Measurements from ENCODE around the gene PCNP. TPM values are rescaled to one million over a fixed set of nuclear protein-coding genes. Genes with fewer than 3 reads are reported as not detected.

Gene PCNP, protein sequence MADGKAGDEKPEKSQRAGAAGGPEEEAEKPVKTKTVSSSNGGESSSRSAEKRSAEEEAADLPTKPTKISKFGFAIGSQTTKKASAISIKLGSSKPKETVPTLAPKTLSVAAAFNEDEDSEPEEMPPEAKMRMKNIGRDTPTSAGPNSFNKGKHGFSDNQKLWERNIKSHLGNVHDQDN
- 100 to 1,000 TPM in 3 of 4 donors, 10 to 100 TPM in 1; 88.7 to 160 (median 104) TPM for total RNA-seq

DNA sequence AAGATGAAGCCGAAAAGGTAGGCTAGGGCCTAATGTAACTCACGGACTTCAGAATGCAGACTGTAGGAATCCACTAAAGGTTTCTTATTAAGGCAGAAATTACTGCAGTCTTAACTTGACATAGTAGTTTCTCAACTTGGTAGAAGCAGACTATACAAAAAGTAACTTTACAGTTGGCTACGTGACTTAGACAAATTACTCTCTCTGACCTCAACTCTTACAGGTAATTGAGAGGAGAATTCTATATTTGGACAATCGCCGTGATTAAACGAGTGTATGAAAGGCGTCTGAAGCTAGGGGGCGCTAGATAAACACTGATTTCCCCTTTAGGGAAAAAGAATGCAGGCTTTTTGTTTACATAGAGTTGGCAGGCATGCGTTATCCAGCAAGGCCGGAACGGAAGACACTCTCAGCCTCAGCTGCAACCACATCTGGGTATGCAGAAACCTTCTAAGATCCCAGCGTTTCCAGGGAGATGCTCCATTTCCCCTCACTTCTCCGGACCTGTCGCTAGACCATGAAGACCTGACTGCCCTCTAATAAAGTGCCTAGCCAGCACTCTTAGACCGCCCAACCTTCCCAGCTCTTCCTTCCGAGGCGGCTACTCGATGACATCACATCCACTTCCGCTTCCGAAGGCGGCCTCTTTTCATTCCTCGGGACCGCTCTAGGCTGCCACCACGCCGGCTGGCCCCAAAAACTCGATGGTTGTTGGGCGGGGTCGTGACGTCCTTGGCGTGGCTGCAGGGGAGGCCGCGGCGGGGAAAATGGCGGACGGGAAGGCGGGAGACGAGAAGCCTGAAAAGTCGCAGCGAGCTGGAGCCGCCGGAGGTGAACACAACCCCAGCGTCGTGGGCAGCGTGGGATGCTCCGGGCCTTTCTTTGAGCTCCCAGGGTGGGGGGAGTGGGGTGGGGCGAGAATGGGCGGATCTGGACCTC is at the start of gene PCNP:
TSS of gene PCNP (plus strand) at position 732 of the 939 bp plus-strand sequence. CDS start at position 768, 36 bp downstream.
- TF ChIP-seq, protein P1, sequence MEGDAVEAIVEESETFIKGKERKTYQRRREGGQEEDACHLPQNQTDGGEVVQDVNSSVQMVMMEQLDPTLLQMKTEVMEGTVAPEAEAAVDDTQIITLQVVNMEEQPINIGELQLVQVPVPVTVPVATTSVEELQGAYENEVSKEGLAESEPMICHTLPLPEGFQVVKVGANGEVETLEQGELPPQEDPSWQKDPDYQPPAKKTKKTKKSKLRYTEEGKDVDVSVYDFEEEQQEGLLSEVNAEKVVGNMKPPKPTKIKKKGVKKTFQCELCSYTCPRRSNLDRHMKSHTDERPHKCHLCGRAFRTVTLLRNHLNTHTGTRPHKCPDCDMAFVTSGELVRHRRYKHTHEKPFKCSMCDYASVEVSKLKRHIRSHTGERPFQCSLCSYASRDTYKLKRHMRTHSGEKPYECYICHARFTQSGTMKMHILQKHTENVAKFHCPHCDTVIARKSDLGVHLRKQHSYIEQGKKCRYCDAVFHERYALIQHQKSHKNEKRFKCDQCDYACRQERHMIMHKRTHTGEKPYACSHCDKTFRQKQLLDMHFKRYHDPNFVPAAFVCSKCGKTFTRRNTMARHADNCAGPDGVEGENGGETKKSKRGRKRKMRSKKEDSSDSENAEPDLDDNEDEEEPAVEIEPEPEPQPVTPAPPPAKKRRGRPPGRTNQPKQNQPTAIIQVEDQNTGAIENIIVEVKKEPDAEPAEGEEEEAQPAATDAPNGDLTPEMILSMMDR (IDR thresholded peaks at IDR 0.05; ENCODE audit: low read depth): no peak

DNA sequence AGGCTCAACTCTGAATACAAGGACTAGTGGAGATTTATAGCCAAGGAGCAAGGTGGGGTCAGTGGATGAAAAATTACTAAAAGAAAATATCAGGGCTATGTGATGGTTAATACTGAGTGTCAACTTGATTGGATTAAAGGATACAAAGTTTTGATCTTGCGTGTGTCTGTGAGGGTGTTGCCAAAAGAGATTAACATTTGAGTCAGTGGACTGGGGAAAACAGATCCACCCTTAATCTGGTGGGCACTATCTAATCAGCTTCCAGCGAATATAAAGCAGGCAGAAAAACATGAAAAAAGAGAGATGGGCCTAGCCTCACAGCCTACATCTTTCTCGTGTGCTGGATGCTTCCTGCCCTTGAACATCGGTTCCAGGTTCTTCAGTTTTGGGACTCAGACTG is 46.5 kb upstream of the PCNP start:
- TF ChIP-seq, protein P1 (IDR thresholded peaks at IDR 0.05; ENCODE audit: low read depth): no peak

DNA sequence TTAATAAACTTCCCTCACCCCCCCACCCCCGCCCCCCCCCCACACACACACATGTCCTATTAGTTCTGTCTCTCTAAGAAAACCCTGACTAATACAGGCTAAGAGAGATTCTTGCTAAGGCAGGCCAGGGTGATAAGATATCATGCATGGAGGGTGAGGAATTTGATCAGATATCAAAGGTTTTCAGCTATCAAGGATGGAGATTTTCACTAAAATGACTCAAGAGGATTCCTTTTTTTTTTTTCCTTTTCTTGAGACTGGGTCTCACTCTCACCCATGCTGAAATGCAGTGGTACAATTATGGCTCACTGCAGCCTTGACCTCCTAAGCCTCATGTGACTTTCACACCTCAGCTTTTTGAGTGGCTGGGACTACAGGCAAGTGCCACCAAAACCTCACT is 46.1 kb upstream of the PCNP start:
- TF ChIP-seq, protein P1 (IDR thresholded peaks at IDR 0.05; ENCODE audit: low read depth): no peak

DNA sequence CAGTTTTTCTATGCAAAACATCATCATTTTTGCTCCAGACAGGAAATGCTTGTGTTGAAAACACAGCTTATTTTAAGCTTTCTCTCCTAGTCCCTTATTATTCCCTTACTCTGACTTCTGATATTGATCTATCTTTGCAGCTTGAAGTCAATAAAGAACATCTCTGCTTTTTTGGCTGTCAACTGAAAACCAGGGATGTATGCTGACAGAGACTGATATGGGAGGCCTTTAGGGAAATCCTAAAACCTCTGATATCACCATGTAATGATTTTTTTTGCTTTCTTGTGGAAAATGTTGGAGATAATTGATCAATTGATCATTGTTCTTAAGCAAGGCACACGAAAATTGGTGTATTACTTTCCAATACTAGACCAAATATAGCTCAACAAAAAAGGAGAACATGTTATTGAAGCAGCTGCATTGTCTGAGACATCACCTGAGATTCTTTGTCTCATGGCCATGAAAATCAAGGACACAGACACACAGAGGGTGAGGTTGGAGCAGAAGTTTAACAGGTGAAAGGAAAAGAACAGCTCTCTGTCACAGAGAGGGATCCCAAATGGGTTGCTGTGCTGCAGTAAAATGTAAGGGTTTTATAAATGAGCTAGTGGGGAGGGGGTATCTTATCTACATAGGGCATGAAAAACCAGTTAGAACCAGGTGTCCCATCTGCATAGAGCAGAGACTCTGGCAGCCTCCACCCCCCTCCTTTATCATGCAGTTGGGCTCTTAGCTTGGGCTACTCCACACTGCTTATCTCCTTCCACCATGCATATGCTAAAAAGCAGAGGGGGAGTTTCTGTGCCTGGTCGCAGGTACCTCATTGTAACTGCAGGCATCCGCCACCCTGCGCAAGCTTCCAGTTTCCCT is 43.9 kb upstream of the PCNP start:
- TF ChIP-seq, protein P1 (IDR thresholded peaks at IDR 0.05; ENCODE audit: low read depth): no peak

DNA sequence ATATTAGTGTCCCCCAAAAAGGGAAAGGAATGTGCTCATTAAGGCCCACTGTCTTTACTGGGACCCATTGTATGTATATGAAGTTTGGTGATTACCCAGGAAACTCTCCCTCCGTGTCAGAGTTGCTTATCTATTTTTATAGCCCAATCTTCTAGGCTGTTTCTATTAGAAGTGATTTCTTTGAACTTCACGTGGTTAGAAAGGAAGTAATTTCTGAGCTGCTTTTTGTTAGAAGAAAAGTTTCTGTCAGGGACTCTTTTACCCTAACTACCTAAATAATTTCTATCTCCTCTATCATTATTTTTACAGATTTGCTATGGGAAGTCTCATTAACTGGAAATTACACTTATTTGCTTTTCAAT is 43.3 kb upstream of the PCNP start:
- TF ChIP-seq, protein P1 (IDR thresholded peaks at IDR 0.05; ENCODE audit: low read depth): no peak

DNA sequence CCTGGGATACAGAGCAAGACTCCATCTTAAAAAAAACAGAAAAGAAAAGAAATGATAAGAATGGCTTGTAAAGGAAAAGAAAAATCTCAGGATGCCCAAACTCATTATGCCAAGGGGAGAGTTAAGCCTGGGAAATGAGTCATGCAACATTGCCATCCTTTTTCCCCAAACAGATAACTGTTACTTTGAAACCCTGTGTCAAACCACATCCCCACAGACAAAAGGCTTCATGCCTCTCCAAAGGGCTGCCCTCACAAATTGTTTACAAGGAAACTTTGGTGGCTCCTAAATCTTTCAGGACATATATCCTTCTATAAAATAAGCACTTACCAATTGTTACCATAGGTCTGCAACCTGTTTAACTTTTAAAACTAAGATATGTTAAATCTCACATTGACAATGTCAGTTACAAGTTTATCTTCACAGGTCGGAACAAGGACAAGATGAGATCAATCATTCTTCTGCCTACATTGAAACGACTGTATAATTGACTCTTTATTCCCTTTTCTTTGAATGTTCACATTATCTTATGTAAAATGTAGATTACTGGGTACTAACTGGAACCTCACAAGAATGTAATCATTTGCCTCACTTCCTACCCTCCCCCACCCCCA is 42.4 kb upstream of the PCNP start:
- TF ChIP-seq, protein P1 (IDR thresholded peaks at IDR 0.05; ENCODE audit: low read depth): no peak
